ENCODE measurements around the gene LHFPL3. TPM values are rescaled to one million over a fixed set of nuclear protein-coding genes. Genes with fewer than 3 reads are reported as not detected.
A peak's percentile ranks its signal among the peaks of the same experiment; 100 is the strongest.

The LHFPL3 gene
- polyA plus RNA-seq, 1 of the 3 experiments (the other 2 are of a cell fraction) = not detected

- Histone ChIP-seq H3K27ac (ENCODE audit: low read depth in 2 of 2, low read length in 1 of 2) (no peak overlapping the region), H3K4me3 (ENCODE audit: low read depth in 2 of 2, low read length in 1 of 2) (no peak overlapping the region), H4K20me1 (ENCODE audit: insufficient read depth) (no peaks in the 10 kb centered on the region), H3F3A (replicated peaks; ENCODE audit: insufficient read depth) (no peaks in the 10 kb centered on the region), H2AFZ (ENCODE audit: low read depth) (peak overlapping the region; percentile 9; the same call in 1 of the 2 replicates), H3K9ac (no peak overlapping the region), H3K9me3 (no peaks in the 10 kb centered on the region), H3K4me1 (ENCODE audit: control insufficient read depth in 1 of 2, insufficient read depth in 2 of 2, low read depth in 1 of 2, low read length in 1 of 2) (no peaks in the 10 kb centered on the region), H3K9me2 (no peaks in the 10 kb centered on the region), H3K79me2 (ENCODE audit: insufficient read depth) (no peaks in the 10 kb centered on the region), H3K36me3 (replicated peaks in 1 of 2; ENCODE audit: control insufficient read depth in 1 of 2, insufficient read depth in 2 of 2, low read length in 1 of 2) (no peaks in the 10 kb centered on the region), H3K27me3 (ENCODE audit: insufficient read depth) (peaks cover 9% of the 10 kb centered on the region), H3K4me2 (no peak overlapping the region)
- ChIA-PET CTCF (interaction anchor here (0.8 to 1.2 kb wide), 4 partner anchors 25 to 592 kb away, joined by 3 to 6 read pairs (median 3); no protein-coding TSS in a partner anchor), POLR2A (interaction anchor here (0.6 to 0.7 kb wide), 2 partner anchors 32 to 195 kb away, joined by 3 read pairs; no protein-coding TSS in a partner anchor)
- no peak for DNase-seq
- no peak for TF ChIP-seq SMC3 (IDR thresholded peaks at IDR 0.05; ENCODE audit: low read depth, low read length)
- no peak for TF ChIP-seq CHD2 (IDR thresholded peaks at IDR 0.05; ENCODE audit: low read length, partially characterized antibody)
- no peak for TF ChIP-seq EP300 (IDR thresholded peaks at IDR 0.05; ENCODE audit: borderline replicate concordance in 1 of 2, low read depth in 1 of 2, low read length in 1 of 2)
- TF ChIP-seq RAD21 (IDR thresholded peaks at IDR 0.05; ENCODE audit: low read length) = no peak
- no peak for TF ChIP-seq RCOR1 (IDR thresholded peaks at IDR 0.05; ENCODE audit: low read length)
- no peak for TF ChIP-seq FOXJ3 (CRISPR knock-in tag; IDR thresholded peaks at IDR 0.05)
- no peak for TF ChIP-seq TCF12 (IDR thresholded peaks at IDR 0.05)
- no peak for TF ChIP-seq USF2 (IDR thresholded peaks at IDR 0.05; ENCODE audit: borderline replicate concordance, low read depth, low read length)
- 51% methylated on average over 2 of the region's 2 CpGs for WGBS (ENCODE audit: low lambda C conversion rate)
Measured at GRCh38 chr7:104823177-104823576, 494.8 kb downstream of the LHFPL3 start.

- H3K4me2 ChIP-seq = no peak overlapping the region
- no peaks in the 10 kb centered on the region for H3K9me2 ChIP-seq
- no peak overlapping the region for H3K4me3 ChIP-seq (ENCODE audit: low read depth in 2 of 2, low read length in 1 of 2)
- no peak overlapping the region for H3K9ac ChIP-seq
- peaks cover 8% of the 10 kb centered on the region for H3K27me3 ChIP-seq (ENCODE audit: insufficient read depth)
- H3K9me3 ChIP-seq = no peaks in the 10 kb centered on the region
- H3F3A ChIP-seq (replicated peaks; ENCODE audit: insufficient read depth) = no peaks in the 10 kb centered on the region
- no peak for DNase-seq
- H3K4me1 ChIP-seq (ENCODE audit: control insufficient read depth in 1 of 2, insufficient read depth in 2 of 2, low read depth in 1 of 2, low read length in 1 of 2) = no peaks in the 10 kb centered on the region
- no peaks in the 10 kb centered on the region for H4K20me1 ChIP-seq (ENCODE audit: insufficient read depth)
- no peak overlapping the region for H2AFZ ChIP-seq (ENCODE audit: low read depth)
- POLR2A ChIA-PET = no interaction called here
- no peak overlapping the region for H3K27ac ChIP-seq (ENCODE audit: low read depth in 2 of 2, low read length in 1 of 2)
- CTCF ChIA-PET = interaction anchor here (0.7 to 1.3 kb wide), 4 partner anchors 9 to 39 kb away, joined by 3 to 6 read pairs (median 3); no protein-coding TSS in a partner anchor
- H3K79me2 ChIP-seq (ENCODE audit: insufficient read depth) = no peaks in the 10 kb centered on the region
- TF ChIP-seq TEAD4 (IDR thresholded peaks at IDR 0.05; ENCODE audit: borderline replicate concordance, insufficient read depth) (no peak), MXI1 (IDR thresholded peaks at IDR 0.05; ENCODE audit: low read depth, low read length) (no peak), ELF1 (IDR thresholded peaks at IDR 0.05) (no peak)
- TF ChIP-seq, protein P1, sequence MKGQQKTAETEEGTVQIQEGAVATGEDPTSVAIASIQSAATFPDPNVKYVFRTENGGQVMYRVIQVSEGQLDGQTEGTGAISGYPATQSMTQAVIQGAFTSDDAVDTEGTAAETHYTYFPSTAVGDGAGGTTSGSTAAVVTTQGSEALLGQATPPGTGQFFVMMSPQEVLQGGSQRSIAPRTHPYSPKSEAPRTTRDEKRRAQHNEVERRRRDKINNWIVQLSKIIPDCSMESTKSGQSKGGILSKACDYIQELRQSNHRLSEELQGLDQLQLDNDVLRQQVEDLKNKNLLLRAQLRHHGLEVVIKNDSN (IDR thresholded peaks at IDR 0.05; ENCODE audit: borderline replicate concordance, low read depth) = no peak
- TF ChIP-seq, protein P2, sequence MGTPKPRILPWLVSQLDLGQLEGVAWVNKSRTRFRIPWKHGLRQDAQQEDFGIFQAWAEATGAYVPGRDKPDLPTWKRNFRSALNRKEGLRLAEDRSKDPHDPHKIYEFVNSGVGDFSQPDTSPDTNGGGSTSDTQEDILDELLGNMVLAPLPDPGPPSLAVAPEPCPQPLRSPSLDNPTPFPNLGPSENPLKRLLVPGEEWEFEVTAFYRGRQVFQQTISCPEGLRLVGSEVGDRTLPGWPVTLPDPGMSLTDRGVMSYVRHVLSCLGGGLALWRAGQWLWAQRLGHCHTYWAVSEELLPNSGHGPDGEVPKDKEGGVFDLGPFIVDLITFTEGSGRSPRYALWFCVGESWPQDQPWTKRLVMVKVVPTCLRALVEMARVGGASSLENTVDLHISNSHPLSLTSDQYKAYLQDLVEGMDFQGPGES (IDR thresholded peaks at IDR 0.05; ENCODE audit: low read depth, low read length) = no peak
- no peaks in the 10 kb centered on the region for H3K36me3 ChIP-seq (replicated peaks in 1 of 2; ENCODE audit: control insufficient read depth in 1 of 2, insufficient read depth in 2 of 2, low read length in 1 of 2)
Measured at GRCh38 chr7:104825099-104825498, 496.7 kb downstream of the LHFPL3 start.

Data from SK-N-SH (cell line).